Measurements from ENCODE around the gene MOGAT3. TPM values are rescaled to one million over a fixed set of nuclear protein-coding genes. Genes with fewer than 3 reads are reported as not detected.

Gene MOGAT3
- total RNA-seq, 2 donors from 2014 or later: not detected

- H3K36me3 ChIP-seq: no peaks in the 10 kb centered on the region
- ATAC-seq (ENCODE audit: insufficient number of reproducible peaks, low FRiP score, low read depth) (no peak), DNase-seq (ENCODE audit: low spot score) (no peak)
- TF ChIP-seq CTCF (IDR thresholded peaks at IDR 0.05): no peak
- H3K4me3 ChIP-seq: no peak overlapping the region
- H3K9me3 ChIP-seq: no peaks in the 10 kb centered on the region
- peaks cover 5 to 9% of the 10 kb centered on the region in 2 donors for H3K4me1 ChIP-seq (ENCODE audit: control insufficient read depth in 1 of 2, low read depth in 2 of 2)
- H3K27me3 ChIP-seq (replicated peaks; ENCODE audit: insufficient read depth): peaks cover 9% of the 10 kb centered on the region
- no peak overlapping the region for H3K27ac ChIP-seq
These were observed 2.4 kb downstream of the MOGAT3 start for GRCh38 chr7:101198476-101198875.

GRCh38 chr7:101197991-101198390 lies 2.8 kb downstream of the MOGAT3 start:
- H3K27ac ChIP-seq: no peak overlapping the region
- no peak for DNase-seq (ENCODE audit: low spot score)
- peaks cover 5 to 9% of the 10 kb centered on the region in 2 donors for H3K4me1 ChIP-seq (ENCODE audit: control insufficient read depth in 1 of 2, low read depth in 2 of 2)
- no peak for TF ChIP-seq CTCF (IDR thresholded peaks at IDR 0.05)
- no peak overlapping the region for H3K4me3 ChIP-seq
- peaks cover 9% of the 10 kb centered on the region for H3K27me3 ChIP-seq (replicated peaks; ENCODE audit: insufficient read depth)
- ATAC-seq (ENCODE audit: insufficient number of reproducible peaks, low FRiP score, low read depth): no peak
- no peaks in the 10 kb centered on the region for H3K9me3 ChIP-seq
- H3K36me3 ChIP-seq: no peaks in the 10 kb centered on the region

- DNase-seq (ENCODE audit: low spot score) (no peak), ATAC-seq (ENCODE audit: insufficient number of reproducible peaks, low FRiP score, low read depth) (no peak)
- Histone ChIP-seq H3K9me3 (no peaks in the 10 kb centered on the region), H3K27me3 (replicated peaks; ENCODE audit: insufficient read depth) (no peaks in the 10 kb centered on the region), H3K4me3 (no peak overlapping the region), H3K27ac (no peak overlapping the region), H3K4me1 (ENCODE audit: control insufficient read depth in 1 of 2, low read depth in 2 of 2) (no peaks in the 10 kb centered on the region), H3K36me3 (no peaks in the 10 kb centered on the region)
- no peak for TF ChIP-seq CTCF (IDR thresholded peaks at IDR 0.05)
These were observed 5.0 kb downstream of the MOGAT3 start for GRCh38 chr7:101195884-101196283.

- no peak for TF ChIP-seq CTCF (IDR thresholded peaks at IDR 0.05)
- no peak for DNase-seq (ENCODE audit: low spot score)
- H3K4me1 ChIP-seq (ENCODE audit: control insufficient read depth in 1 of 2, low read depth in 2 of 2): no peaks in the 10 kb centered on the region
These were observed 11.7 kb downstream of the MOGAT3 start for GRCh38 chr7:101189109-101189508.

GRCh38 chr7:101186844-101187428 lies 13.9 kb downstream of the MOGAT3 start:
- TF ChIP-seq CTCF (IDR thresholded peaks at IDR 0.05): no peak
- no peak for ATAC-seq (ENCODE audit: insufficient number of reproducible peaks, low FRiP score, low read depth)
- no peaks in the 10 kb centered on the region for H3K27me3 ChIP-seq (replicated peaks; ENCODE audit: insufficient read depth)
- H3K27ac ChIP-seq: no peak overlapping the region
- no peaks in the 10 kb centered on the region for H3K4me1 ChIP-seq (ENCODE audit: control insufficient read depth in 1 of 2, low read depth in 2 of 2)
- no peaks in the 10 kb centered on the region for H3K9me3 ChIP-seq
- DNase-seq (ENCODE audit: low spot score): no peak
- H3K36me3 ChIP-seq: no peaks in the 10 kb centered on the region
- no peak overlapping the region for H3K4me3 ChIP-seq

More at GRCh38 chr7:101189109-101189508, 11.7 kb downstream of the MOGAT3 start:
- no peaks in the 10 kb centered on the region for H3K27me3 ChIP-seq (replicated peaks; ENCODE audit: insufficient read depth)
- no peak overlapping the region for H3K4me3 ChIP-seq
- H3K36me3 ChIP-seq: no peaks in the 10 kb centered on the region
- no peak overlapping the region for H3K27ac ChIP-seq
- no peak for ATAC-seq (ENCODE audit: insufficient number of reproducible peaks, low FRiP score, low read depth)
- no peaks in the 10 kb centered on the region for H3K9me3 ChIP-seq
